Fibroblast of lung (primary cell): ENCODE data around the gene NDUFAF7.

Source experiments
- CTCF ChIP-seq, 2 donors: IDR thresholded peaks in 1 of 2; conservative IDR thresholded peaks in 1 of 2; 1 replicate in 1 of 2; 2 replicates in 1 of 2; pipeline ENCODE4 v1.5.1; 2011 to 2012; ENCODE audit warnings: low read length in 2 of 2, control low read depth in 1 of 2, inconsistent platforms in 1 of 2, low read depth in 1 of 2, mild to moderate bottlenecking in 1 of 2
- EZH2 ChIP-seq: IDR thresholded peaks from 2 replicates; pipeline ENCODE4 v1.5.1; 2012; ENCODE audit warnings: low read length, control low read depth, mild to moderate bottlenecking; ENCODE audit errors: missing control alignments

DNA sequence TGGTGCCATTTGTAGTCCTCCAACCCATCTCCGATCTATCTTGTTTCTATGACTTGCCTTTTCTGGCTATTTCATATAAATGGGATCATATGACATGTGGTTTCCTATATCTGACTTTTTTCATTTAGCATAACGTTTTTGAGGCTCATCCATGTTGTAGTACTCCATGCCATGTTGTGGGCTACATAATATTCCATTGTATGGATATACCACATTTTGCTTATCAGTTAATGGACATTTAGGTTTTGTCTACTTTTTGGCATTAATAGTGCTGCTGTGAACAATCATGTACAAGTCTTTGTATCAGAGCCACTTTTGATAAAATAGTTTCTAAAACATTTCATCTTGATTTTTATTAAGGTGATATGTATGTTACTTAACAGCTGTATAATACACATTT lies 27.8 kb upstream of the NDUFAF7 start:
- TF ChIP-seq CTCF (conservative IDR thresholded peaks at IDR 0.05 in 1 of 2, IDR thresholded peaks at IDR 0.05 in 1 of 2; ENCODE audit: low read depth in 1 of 2, low read length in 2 of 2), result no peak
- TF ChIP-seq EZH2, result no peak
